Epithelial cell of esophagus (primary cell): ENCODE data around the gene FKBP2.

Source experiments
- DNase-seq: peaks from one replicate; pipeline ENCODE4 v3.0.0; 2010; ENCODE audit warnings: low read depth
- H3K4me3 ChIP-seq: 2 replicates; pipeline ENCODE4 v1.5.1; 2011; ENCODE audit warnings: mild to moderate bottlenecking, low read length, control low read depth
- TF ChIP-seq, protein P1 (sequence below): IDR thresholded peaks from 2 replicates; pipeline ENCODE4 v1.5.1; 2011; ENCODE audit warnings: low read depth, mild to moderate bottlenecking, low read length, control low read depth, inconsistent platforms; ENCODE audit not compliant: insufficient read depth; ENCODE audit errors: missing control alignments

Gene FKBP2

DNA sequence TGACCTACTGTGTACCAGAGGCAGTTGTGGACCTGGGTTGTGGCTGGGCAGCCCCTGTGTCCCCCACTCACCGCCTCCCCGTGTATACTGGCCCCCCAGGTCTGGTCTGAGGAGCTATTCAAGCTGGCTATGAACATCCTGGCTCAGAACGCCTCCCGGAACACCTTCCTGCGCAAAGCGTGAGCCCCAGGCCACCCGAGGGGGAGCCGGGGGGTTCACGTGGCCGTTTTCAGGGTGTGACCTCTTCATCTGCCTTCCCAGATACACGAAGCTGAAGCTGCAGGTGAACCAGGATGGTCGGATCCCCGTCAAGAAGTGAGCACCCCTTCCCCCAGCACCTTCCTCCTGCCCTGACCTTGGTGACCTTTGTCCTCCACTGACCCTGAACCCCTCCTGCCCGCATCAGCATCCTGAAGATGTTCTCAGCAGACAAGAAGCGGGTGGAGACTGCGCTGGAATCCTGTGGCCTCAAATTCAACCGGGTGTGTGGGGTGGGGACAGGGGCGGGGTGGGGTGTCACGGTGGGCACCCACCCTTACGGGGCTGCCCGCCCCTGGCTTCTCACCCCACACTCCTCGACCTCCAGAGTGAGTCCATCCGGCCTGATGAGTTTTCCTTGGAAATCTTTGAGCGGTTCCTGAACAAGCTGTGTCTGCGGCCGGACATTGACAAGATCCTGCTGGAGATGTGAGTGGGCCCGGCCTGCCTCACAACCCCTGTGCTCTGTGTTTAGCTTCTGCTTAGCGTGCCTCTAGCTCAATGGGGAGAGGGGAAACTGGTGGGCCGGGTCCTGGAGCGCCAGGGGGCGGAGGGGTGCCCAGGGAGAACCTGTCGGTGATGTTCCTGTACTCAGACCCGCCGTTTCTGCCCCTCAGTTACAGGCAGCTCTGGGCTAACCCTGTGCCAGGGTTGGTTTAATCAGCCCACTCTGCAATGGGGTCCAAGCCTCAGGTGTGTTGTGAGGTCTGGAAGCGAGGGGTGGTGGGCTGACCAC is 14.5 kb downstream of the FKBP2 start:
- no peak overlapping the region for H3K4me3 ChIP-seq

DNA sequence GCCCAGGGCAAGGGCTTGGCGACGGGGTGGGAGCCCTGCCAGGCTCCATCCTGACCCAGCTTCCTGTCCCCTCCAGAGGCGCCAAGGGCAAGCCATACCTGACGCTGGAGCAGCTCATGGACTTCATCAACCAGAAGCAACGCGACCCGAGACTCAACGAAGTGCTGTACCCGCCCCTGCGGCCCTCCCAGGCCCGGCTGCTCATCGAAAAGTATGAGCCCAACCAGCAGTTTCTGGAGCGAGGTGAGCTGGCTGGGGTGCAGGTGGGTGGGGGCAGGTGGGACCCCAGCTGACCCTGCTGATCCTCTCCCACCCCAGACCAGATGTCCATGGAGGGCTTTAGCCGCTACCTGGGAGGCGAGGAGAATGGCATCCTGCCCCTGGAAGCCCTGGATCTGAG is 15.4 kb downstream of the FKBP2 start:
- no peak for DNase-seq
- TF ChIP-seq, protein P1, sequence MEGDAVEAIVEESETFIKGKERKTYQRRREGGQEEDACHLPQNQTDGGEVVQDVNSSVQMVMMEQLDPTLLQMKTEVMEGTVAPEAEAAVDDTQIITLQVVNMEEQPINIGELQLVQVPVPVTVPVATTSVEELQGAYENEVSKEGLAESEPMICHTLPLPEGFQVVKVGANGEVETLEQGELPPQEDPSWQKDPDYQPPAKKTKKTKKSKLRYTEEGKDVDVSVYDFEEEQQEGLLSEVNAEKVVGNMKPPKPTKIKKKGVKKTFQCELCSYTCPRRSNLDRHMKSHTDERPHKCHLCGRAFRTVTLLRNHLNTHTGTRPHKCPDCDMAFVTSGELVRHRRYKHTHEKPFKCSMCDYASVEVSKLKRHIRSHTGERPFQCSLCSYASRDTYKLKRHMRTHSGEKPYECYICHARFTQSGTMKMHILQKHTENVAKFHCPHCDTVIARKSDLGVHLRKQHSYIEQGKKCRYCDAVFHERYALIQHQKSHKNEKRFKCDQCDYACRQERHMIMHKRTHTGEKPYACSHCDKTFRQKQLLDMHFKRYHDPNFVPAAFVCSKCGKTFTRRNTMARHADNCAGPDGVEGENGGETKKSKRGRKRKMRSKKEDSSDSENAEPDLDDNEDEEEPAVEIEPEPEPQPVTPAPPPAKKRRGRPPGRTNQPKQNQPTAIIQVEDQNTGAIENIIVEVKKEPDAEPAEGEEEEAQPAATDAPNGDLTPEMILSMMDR = no peak
- no peak overlapping the region for H3K4me3 ChIP-seq

More for the DNA sequence above, 14.5 kb downstream of the FKBP2 start:
- no peak for DNase-seq
- TF ChIP-seq, protein P1 = no peak

DNA sequence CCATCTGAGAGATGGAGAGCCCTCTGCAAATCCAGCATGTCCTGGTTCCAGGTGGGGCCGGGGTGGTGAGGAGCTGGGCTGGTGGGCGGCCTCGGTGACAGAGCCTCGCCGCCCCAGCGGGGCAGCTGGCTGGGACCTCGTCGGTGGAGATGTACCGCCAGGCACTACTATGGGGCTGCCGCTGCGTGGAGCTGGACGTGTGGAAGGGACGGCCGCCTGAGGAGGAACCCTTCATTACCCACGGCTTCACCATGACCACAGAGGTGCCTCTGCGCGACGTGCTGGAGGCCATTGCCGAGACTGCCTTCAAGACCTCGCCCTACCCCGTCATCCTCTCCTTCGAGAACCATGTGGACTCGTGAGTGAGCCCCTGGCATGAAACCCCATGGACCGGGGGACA is 17.5 kb downstream of the FKBP2 start:
- TF ChIP-seq, protein P1 = no peak
- H3K4me3 ChIP-seq = no peak overlapping the region
- DNase-seq = no peak

DNA sequence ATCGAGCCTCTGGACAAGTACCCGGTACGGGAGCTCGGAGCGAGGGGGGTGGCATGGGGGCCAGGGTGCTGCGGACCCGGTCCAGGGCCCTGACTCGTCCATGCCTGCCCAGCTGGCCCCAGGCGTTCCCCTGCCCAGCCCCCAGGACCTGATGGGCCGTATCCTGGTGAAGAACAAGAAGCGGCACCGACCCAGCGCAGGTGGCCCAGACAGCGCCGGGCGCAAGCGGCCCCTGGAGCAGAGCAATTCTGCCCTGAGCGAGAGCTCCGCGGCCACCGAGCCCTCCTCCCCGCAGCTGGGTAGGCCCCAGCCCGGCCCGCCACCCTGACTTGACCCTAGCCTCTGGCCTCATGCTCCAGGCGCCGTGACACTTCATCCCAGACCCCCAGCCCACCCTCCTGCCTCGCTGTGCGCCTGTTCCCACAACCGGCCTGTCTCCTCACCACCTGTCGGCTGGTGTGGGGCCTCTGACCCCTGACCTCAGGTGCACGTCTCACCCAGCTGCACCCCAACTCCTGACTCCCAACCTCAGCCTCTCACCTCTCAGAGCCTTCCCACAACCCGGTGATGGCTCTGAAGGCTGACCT is 18.1 kb downstream of the FKBP2 start:
- no peak overlapping the region for H3K4me3 ChIP-seq
- no peak for DNase-seq
- TF ChIP-seq, protein P1 = no peak

DNA sequence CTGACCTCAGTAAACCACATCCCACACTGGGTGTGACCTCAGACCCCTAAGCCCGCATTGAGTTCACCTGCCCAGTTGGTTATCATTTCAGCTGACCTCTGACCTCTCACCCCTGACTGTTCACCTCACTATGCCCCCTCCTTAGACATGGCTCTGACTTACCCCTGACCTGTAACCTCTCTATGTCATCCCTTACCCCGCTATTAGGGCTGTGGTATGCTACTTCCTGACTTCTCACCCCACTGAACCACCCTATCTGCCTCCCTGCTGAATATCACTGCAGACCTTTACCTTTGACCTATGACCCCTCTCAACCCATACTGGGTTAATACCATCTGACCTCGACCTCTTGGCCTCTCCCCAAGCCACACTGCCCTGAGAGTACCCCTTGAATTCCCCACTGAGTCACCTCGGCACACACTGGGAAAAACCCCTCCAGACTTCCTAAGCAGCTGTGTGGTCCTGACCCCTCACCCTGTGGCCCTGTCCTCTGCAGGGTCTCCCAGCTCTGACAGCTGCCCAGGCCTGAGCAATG is 18.7 kb downstream of the FKBP2 start:
- TF ChIP-seq, protein P1 = no peak
- H3K4me3 ChIP-seq = no peak overlapping the region
- DNase-seq = no peak

DNA sequence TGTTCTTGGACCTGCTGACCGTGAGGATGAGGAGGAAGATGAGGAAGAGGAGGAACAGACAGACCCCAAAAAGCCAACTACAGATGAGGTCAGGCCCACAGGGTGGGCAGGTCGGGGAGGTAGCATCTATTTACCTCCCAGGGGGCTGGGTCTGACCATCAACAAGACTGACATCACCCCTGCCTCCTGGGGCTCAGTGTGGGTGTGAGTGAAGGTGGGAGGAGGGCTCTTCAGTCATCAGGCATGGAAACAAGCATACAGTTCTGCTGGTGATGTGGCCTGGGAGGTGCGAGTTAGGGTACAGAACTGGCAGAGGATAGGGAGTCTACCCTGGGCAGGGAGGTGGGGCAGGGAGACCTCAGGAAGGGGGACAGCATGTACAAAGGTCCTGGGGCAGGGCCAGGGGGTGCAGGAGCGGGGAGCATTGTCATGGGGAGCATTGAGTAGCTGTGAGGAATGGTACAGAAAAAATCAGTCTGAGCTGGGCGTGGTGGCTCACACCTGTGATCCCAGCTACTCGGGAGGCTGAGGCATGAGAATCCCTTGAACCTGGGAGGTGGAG is 19.3 kb downstream of the FKBP2 start:
- TF ChIP-seq, protein P1 = no peak
- no peak for DNase-seq
- no peak overlapping the region for H3K4me3 ChIP-seq
